NCI-H82 treated with DMSO at 0.1 percent for 48 hours (cell line): ENCODE data around the gene GLRA3.
"Not testable (repeated sequence)": the region's sequence is repeated elsewhere in the genome, so short reads cannot be mapped to it uniquely, and the experiment has no call there.

ENCODE experiments used
- DNase-seq: peaks from one replicate; lab custom pipeline; 2025; ENCODE audit not compliant: unreplicated experiment; lab: John Stamatoyannopoulos, UW

GLRA3 gene

DNA sequence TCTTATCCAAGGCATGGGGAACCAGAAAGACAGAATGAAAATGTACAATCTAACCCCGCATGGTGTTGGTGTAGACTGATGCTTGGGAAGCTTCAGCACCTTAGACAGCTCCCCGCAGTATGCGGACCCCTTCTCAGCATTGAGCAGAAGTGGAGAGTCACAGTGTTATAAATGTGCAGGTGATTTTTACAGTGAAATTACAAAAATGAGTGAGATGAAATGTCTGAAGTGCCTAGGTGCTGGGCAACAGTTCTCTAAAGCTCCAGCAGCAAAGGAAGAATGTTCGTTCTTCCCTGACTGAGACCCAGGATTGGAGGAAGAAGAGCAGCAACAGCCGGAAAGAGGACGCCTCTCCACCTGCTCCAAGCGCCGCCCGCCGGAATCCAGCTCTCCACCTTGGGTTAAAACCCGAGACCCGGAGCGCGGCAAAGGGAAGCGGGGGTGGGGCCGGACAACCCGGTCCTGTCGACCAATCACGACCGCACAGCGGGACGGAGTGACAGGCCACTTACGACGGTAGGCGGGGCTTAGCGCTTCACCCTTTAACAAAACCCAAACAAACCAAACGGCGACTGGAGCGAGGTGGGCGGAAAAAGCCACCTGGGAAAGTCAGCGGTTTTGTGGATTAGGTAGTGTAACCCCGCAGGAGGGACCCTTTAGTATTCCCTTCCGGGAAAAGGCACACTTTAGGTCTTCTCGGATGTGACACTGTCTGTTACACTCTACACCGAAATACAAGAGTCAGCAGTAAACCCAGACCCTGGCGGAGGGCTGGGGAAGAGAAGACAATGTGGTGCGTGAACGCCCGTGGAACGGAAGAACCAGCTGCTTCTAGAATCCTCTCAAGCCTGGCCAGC, at the start of gene GLRA3:
GLRA3 (minus strand) TSS at position 403 of the 857 bp plus-strand sequence. CDS start 436 bp downstream, outside the sequence.
- DNase-seq = peak; percentile 73

DNA sequence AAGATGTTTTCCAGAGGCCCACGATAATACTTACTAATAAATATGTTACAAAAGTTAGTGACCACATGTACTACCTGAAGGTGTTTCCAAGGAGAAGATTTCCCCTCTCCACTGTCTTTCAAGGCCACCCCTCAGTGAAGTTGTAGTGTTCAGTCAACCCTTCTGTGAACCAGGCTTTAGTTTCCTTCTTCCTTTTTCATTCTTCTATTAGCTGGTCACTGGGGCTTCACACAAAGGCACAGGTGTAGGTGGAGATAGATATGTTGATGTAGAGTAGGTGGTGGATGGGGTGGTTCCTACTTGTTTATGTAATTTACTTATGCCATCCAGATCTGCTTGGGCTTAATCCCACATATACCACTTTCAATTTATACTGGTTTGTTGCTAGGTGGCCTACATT, 45.9 kb upstream of the GLRA3 start:
- no peak for DNase-seq

DNA sequence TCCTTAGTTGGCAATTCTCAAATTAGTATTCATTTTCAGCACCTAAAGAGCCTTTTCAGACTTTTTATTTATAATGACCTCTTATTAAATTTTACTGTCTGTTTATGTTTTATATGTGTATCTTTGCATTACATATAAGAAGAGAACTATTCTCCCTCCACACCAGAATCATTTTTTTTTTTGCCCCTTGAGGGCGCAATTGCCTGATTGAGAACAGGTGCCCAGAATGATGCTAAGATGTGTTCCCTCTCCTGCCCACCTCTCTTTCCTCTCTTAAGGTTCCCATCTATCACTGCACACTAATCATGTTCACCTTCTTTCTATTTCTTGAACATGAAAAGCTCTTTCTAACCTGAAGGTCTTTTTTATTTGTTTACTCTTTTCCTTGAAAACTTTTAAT, 44.9 kb upstream of the GLRA3 start:
- peak; percentile 7 for DNase-seq

DNA sequence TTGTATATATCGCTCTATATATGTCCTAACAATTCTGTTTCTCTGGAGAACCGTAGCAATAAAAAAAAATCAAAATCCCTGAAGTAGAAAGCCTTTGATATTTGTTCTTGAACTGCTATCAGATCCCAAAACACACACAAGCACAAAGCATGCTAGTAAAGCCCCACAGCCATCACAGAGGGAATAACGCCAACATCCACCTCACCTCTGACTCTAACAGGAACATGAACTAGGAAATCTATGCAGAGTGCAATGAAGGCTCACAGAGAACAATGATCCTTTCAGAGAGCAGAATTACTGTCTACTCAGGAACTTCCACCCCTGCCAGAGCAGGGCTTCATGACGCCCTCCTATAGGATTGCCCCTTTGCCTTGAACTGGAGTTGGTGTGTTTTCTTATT, 44.1 kb upstream of the GLRA3 start:
- not testable (repeated sequence) for DNase-seq

DNA sequence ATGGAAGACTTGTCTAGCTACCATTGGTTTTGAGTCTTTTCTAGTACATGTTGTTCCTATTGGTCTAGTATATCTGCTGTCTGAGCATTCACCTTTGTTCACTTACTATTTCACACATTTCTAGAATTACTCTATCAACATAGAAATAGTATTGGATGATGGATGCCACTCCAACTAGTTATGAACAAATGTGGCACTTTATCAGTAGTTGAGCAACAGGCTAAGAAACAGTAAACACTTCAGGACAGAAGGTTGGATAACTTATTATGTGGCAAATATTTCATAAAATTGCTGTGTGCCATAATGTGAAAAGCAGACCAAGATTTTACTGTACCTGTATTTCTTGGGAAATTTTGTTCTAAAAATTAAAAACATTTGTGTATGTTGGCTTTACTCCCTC, 42.4 kb upstream of the GLRA3 start:
- no peak for DNase-seq

DNA sequence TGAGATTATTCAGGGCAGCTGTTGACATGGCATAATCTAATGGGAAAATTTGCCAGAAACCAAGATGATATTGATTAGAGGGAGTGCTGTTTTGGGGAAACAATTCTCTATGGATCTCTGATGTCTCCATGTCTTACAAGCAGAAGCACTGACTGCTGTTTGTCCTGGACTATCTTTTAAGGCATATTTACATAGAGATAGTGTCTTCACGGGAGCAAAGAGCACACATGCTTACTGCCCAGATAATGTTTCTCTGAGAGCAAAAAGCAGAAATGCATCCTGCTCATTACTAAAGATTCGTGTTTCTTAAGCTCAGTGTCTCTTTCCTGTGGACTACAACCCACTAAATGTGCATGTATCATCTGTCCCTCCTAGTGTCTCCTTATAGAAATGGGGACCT, 41.3 kb upstream of the GLRA3 start:
- no peak for DNase-seq

DNA sequence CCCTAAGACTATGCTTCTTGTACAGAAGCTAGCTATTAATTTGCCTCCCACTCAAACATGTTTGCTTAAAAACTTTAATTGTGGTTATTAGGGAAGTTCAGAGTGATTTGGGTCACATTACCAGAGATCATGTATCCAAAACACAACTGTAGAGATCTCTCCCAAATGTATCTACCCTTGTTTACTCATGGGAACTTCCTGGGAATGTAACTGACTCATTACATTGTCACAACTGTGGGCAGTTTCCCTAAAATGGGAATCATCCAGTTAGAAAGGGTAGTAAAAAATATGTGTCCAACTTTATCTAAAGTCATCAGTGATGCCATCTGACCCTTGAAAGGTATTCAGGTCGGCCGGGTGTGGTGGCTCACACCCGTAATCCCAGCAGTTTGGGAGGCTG, 40.3 kb upstream of the GLRA3 start:
- no peak for DNase-seq

DNA sequence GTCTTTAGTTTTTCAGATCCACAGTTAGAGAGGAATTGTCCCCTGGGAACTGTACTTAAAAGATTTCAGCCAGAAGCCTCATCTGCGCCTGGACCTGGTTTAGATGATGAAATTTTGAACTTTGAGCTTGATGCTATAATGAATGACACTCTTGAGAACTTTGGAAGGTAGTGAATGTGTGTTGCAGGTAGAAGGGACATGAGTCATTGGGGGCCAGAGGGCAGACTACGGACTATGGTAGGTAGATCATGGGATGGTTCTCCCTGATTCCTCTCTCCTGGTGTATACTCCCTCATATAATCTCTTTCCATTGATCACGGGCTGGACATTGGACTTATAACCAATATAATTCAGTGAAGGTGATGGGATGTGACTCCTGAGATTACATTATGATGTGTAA, 38.9 kb upstream of the GLRA3 start:
- DNase-seq = no peak

DNA sequence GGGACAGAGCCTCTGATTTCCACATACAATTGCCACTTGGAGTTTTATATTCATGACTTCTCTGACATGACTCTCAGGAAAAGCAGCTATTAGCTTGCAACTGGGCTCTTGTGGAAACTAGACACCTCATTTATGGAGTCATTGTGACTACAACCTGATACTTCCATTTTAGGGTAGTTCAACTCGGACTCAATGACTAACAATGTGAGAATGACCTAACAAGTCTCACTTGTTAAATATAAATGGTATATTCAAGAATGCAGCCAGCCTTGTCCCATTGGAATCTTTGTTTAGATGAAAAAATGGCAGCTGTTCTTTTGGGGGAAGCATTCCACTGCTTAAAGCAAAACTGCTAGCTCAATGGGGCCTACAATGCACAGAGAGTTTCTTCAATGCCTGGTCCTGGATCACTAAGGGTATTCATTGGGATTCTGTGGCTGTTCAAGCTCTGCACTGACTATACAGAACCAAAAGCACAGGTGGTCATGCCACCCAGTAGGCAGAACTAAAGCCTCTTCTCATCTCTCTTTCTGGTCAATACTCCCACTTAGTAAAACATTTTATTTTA, 36.5 kb upstream of the GLRA3 start:
- no peak for DNase-seq

DNA sequence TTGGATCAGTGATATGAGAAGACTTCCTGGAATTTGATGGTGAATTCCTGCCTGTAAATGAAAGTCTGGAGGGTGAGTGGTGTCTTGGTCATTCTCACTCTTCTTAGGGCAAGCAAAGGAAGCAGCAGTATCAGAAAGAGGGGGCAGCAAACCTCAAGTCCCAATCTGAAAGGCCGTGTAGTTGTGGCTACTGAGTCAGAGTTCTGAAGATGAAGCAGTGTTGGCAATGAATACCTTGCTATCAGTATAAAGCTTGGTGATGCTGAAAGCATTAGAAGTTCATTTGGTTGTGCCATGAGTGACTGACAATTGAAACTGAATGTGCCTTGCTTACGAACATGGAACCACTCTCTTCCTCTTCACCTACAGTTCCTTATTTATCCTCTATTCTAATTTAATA, 35.0 kb upstream of the GLRA3 start:
- no peak for DNase-seq

DNA sequence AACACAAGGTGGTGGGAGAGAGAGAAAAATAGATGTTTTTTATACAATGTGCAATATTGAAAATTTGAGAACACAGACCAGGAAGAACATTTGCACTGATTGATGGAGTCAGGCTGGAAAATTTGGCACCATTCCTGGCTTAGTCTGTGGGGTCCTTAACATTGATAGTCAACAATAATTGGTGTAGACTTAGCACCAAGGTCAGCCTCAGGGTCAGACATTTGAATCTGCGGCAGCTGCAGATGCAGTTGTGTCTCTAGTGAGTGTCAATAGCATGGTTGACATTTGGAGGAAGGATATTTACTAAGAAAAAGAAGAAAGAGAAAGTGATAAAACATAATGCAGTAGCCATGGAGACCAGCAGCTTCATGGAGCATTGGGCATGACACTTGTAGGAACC, 31.5 kb upstream of the GLRA3 start:
- DNase-seq = no peak

DNA sequence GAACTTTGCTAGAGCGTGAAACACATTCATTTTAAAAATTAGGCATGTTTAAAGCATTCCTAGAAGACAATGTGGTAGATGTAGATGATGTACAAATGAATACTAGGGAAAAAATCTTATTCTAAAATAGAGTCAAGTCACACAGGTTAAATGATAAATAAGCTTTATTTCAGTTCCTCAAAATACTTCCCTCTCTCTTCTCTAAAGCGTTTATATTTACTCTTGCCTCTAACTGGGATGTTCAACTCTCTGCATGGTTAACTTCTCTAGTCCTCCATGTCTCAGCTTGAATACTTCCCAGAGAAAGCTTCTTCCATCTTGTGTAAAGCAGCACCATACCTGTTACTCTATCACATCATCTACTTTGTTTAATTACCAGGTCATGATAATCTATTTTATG, 30.9 kb upstream of the GLRA3 start:
- no peak for DNase-seq

DNA sequence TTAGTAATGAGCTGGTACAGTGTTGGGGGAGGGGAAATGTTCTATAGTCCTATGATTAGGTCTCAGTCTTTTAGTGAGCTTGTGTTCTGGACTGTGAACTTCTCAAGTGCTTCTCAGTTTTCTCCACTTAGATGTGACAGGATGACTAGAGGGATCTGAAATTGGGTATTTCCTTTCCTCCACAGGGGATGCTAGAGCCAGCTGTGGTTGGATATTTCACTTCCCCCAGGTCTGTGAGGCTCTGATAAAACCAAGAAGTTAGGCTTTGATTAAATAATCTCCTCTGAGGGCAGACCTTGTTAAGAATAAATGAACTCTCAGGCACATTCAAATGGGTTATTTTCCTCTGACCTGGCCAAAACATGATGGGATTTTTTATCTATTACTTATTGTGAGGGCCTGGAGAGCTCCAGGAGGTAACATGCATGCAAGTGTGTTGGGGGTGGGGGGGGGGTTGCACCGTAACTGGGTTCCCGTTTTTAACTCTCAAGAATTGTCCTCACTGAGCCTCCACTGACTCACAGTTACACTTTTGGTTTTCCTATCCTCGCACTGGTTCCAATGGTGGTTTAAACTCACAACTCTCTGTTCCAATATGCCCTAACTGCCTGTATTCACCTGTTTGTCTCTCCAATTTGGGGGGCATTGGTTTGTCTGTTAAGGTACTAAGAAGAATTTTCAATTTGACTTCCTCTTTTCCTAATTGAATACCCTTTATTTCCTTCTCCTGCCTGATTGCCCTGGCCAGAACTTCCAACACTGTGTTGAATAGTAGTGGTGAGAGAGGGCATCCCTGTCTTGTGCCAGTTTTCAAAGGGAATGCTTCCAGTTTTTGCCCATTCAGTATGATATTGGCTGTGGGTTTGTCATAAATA, 28.1 kb upstream of the GLRA3 start:
- DNase-seq = no peak

DNA sequence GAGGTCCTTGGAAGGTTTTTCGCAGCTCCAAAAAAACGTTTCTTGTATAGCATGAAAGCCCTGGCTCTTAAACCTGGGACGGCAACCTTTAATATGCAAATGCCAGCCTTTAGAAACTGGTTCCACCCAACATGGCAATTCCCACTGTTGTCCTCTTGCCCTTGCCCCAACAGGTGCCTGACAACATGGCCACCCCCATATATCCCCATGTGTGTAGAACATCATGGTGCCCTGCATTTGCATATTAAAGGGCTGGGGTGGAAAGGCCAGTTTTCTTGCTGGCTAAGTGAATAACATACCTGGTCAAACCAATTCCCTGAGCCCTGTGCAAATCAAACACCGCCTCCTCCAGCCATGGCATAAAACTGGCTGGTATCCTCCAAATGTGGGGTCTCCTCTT, 26.0 kb upstream of the GLRA3 start:
- no peak for DNase-seq

DNA sequence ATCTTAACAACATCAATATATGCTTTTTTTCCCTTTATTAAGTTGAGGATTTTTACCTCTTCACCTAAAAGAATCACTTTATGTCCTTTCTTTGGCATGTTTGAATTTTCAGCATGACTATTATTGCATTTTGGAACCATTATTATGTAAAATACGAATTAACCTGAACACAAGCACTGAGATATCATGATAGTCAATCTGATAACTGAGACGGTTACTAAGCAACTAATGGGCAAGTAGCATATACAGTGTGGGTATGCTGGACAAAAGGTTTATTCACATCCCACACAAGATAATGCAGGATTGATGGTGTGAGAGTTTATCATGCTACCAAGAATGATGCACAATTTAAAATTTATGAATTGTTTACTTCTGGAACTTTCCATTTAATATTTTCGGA, 24.6 kb upstream of the GLRA3 start:
- no peak for DNase-seq

DNA sequence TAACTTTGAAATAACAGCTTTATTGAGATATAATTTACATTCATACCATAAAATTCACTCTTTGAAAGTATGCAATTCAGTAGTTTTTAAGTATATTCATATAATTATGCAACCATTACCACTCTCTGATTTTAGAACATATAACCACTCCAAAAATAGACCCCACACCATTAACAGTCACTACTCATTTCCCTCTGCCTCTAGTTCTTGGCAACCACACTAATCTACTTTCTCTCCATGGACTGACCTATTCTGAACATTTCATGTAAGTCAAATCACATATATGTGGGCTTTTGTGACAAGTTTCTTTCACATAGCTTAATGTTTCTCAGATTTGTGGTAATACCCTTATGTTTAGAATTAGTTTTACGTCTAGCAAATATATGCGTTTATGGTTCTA, 19.5 kb upstream of the GLRA3 start:
- no peak for DNase-seq

DNA sequence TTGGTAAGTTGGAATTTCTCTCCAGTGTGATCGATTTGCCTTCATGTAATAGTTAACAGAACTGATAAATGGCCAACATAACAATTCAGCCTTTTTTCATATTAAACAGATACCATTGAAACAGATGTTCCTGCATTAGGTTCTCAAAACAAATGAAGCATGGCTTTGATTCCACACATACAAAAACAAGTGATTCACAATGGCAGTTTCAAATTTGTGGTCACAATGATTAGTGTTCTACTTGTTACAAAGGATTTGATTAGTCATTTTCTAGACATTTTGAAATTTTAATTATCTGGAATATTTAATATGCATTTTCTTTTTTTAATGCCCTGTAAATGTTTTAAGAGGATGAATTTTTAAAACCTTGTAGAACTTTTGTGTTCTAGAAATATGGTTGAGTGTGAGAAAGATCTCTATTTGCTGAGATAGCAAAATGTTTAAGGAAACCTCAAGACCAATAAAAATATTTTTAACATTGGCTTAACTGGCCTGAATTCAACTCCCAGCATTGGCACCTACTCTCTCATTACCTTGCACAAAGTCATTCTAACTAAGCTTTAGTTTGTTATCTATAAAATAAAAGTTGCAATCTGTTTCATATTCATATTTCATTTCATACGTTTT, 18.9 kb upstream of the GLRA3 start:
- DNase-seq = no peak

DNA sequence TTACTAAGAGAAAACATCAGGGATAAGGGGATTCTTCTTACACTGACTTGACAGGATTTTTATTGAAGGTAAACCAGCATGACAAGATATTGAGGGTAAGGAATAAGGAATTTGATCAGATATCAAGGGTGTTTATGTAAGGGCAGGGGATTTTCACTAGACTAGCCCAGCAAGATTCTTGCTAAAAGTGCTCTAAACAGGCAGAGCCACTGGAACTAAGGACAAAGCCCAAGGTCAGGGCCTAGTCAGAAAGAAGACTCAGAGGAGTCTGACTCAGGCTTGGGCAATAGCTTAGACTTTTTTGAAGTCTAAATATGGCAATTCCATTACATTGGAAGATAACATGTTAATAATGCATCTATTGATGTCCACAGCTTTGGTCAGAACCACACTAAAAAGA, 6.5 kb upstream of the GLRA3 start:
- no peak for DNase-seq

DNA sequence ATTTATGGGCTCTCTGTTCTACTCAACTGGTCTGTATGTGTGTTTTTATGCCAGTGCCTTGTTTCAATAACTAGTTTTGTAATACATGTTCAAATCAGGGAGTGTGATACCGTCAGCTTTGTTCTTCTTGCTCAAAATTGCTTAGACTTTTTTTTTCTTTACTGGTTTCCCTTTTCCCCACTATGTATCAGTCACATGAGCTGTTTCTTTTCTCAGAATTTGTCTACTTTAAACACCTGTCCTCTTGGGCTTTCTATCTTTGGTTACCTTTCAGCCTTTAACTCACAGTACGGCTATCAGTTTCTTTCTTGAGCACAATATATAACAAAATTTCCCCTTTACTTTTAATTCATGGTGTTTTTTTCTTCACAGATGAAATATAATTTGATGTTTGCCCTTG, 5.4 kb upstream of the GLRA3 start:
- DNase-seq = no peak

DNA sequence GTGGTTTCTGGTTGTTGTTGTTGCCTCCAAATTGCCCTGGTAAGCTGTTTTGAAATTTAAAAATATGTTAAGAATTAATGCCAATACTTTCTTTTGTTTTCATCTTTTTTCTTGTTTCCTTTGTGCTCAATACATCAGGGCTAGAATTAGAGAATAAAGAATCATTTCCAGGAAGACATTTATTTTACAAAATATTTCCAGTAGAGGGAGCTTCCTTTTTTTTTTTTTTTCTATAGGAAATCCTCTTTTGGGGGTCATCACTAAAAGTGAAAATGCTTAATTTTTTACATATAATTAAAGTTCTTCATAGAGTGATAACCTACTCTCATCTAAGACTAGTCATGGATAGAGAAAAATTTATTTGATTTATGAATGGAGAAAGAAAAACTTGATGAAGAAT, 2.4 kb downstream of the GLRA3 start:
- no peak for DNase-seq

DNA sequence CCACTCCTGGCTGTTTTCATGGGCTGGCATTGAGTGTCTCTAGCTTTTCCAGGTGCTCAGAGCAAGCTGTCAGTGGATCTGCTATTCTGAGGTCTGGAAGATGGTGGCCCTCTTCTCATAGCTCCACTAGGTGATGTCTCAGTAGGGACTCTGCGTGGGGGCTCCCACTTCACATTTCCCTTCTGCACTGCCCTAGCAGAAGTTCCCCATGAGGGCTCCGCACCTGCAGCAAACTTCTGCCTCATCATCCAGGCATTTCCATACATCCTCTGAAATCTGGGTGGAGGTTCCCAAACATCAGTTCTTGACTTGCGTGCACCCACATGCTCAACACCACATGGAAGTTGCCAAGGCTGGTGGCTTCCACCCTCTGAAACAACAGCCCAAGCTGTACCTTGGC, 13.8 kb downstream of the GLRA3 start:
- no peak for DNase-seq
